Measurements from ENCODE around the gene ALPL.
A peak's percentile ranks its signal among the peaks of the same experiment; 100 is the strongest.
"Not testable (repeated sequence)": the region's sequence is repeated elsewhere in the genome, so short reads cannot be mapped to it uniquely, and the experiment has no call there.

The ALPL gene

DNA sequence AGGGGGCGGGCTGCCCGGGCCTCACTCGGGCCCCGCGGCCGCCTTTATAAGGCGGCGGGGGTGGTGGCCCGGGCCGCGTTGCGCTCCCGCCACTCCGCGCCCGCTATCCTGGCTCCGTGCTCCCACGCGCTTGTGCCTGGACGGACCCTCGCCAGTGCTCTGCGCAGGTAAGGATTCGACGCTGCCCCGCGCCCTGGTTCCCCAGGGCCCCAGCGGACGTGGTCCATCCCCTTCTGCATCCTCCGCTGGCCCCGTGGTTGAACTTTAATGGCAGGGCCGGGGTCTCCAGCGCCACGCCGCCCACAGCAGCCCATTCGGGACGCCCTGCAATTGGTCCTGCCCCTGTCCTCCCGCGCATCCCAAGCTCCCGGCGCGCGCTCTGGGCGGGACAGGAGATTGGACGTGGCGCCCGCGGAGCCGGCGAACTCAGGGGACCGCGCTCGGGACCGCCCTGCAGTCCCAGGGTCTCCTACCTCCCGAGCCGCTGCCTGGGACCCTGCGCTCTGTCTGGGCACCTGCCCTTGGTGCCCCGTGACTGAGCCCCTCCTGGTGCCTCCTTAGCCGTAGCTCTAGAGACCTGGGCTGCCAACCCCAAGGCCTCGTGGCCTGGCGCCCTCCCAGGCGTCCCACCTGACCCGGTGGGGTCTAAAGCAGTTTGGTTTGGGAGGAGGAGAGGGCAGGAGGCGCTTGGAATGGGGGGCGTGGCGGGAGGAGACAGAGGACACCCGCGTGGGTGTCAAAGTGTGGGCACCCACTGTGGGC, at the start of gene ALPL:
Gene ALPL, plus strand, starts transcription at position 73 of the 762 bp plus-strand sequence. CDS start 44,659 bp downstream, outside the sequence.
- DNase-seq (ENCODE audit: low read depth in 2 of 2) = no peak

- DNase-seq (ENCODE audit: low read depth in 2 of 2) = not testable (repeated sequence)
These were observed 44.1 kb upstream of the ALPL start for GRCh38 chr1:21465127-21465526.

GRCh38 chr1:21467946-21468345, 41.3 kb upstream of the ALPL start:
- DNase-seq (ENCODE audit: low read depth in 2 of 2) = not testable (repeated sequence)

GRCh38 chr1:21468599-21468998, 40.6 kb upstream of the ALPL start:
- DNase-seq (ENCODE audit: low read depth in 2 of 2) = peak in 1 of 2 donors; percentile 15

- no peak for DNase-seq (ENCODE audit: low read depth in 2 of 2)
These were observed 39.6 kb upstream of the ALPL start for GRCh38 chr1:21469581-21469980.

DNA sequence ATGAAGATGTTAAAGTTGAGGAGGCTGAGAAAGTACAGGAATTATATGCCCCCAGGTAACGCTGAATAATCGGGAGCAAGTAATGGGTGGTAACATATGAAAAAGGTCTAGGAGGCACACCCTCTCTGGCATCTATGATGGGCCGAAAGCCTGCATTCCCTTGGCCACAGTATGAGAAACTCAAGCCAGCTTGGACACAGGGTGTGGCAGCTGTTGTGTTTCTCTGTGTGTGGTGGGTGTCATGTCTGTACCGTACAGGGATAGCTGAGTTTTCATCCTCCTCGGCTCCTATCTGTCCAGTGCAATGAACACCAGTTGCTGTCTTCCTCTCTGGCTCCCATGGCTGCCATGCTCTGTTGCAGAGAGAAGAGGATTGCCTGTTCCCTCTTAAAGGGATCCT, 36.4 kb upstream of the ALPL start:
- no peak for DNase-seq (ENCODE audit: low read depth in 2 of 2)

DNA sequence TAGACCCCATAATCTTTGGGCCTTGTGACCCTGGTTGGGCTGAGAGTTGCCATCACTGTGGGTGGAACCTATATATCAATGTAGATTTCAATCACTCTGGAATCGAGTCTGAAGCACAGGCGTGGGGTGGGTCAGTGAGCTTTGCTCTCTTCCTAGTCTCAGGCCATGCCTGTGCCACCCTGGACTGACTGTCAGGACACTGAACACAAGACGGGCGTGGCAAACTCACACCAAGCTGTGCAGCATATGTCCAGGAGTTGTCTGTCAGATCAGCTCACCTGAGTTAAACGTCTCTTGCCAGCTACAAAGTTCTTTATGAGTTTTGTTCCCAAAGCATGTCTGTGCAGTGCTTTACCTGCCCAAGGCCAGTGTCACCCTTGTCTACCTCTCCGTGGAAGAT, 30.9 kb upstream of the ALPL start:
- DNase-seq (ENCODE audit: low read depth in 2 of 2) = no peak

- not testable (repeated sequence) for DNase-seq (ENCODE audit: low read depth in 2 of 2)
These were observed 25.3 kb upstream of the ALPL start for GRCh38 chr1:21483881-21484280.

- DNase-seq (ENCODE audit: low read depth in 2 of 2) = no peak
These were observed 20.1 kb upstream of the ALPL start for GRCh38 chr1:21489146-21489545.

- peak in 1 of 2 donors; percentile 19 for DNase-seq (ENCODE audit: low read depth in 2 of 2)
These were observed 18.3 kb upstream of the ALPL start for GRCh38 chr1:21490774-21491487.

DNA sequence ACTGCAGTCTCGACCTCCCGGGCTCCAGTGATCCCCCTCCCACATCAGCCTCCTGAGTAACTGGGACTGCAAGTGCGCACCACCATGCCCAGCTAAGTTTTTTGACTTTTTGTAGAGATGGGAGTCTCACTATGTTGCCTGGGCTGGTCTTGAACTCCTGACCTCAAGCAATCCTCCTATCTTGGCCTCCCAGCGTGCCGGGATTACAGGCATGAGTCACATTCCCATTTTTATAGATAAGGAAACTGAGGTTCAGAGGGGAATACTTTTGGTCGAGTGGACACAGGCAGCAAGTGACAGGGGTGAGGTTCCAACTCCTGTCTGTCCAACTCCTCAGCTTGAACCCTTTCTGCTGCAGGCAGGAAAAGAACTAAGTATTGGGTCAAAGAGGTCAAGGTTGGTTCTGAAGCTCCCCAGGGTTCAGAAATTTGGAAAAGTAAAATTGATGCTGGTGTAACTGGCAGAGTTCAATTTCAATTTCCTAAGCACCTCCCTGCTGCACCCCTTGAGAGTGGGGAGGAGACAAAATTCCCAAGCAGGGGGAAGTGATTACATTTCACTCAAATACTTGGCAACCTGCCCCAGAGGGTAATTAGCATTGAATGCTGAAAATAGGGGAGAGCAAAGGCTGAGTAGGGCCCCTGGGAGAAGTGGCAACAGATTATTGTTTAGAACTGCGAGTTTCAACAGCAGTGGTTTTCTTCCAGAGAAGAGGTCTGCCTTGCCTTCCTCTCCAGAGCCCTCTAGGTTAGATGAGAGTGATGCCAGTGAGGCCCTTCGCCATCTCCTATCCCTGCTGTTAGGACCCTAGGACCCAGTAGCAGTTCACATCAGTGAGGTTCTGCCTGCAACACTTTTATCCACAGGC, 17.5 kb upstream of the ALPL start:
- DNase-seq (ENCODE audit: low read depth in 2 of 2) = no peak

GRCh38 chr1:21492356-21492625, 16.9 kb upstream of the ALPL start:
- DNase-seq (ENCODE audit: low read depth in 2 of 2) = no peak

GRCh38 chr1:21494196-21494595, 15.0 kb upstream of the ALPL start:
- no peak for DNase-seq (ENCODE audit: low read depth in 2 of 2)

GRCh38 chr1:21495225-21495820, 13.9 kb upstream of the ALPL start:
- no peak for DNase-seq (ENCODE audit: low read depth in 2 of 2)

DNA sequence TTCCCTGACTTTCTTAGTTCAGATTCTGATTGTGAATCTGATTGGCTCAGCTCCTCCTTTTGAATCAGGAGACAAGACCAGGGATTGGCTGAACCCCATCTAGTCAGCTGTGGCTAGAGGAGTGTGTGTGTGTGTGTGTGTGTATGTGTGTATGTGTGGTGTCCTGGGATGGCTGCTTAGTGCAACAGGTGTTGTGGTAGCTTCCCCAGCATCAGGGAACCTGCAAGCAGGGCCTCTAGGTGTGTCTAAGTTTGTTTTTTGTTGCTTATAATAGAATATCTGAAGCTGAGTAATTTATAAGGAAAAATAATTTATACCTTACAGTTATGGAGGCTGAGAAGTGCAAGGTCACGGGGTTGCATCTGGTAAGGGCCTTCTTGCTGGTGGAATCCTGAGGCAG, 13.2 kb upstream of the ALPL start:
- DNase-seq (ENCODE audit: low read depth in 2 of 2) = no peak

DNA sequence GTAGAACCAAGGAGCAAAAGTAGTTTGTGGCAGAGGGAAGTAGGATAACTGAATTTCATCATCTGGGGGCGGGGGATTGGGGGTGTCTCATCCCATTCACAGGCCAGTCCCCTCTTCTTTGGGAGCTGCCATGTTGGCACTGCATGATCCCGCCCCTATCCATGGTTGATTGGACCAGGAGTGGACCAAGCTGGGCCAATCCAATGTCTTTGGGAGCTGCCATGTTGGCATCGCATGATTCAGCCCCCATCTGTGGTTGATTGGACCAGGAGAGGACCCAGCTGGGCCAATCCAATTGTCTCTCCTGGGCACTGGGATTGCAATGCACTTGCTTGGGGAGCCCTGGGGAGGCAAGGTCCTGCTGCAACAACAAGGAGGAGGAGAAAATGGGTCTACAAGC, 12.3 kb upstream of the ALPL start:
- DNase-seq (ENCODE audit: low read depth in 2 of 2) = no peak

DNA sequence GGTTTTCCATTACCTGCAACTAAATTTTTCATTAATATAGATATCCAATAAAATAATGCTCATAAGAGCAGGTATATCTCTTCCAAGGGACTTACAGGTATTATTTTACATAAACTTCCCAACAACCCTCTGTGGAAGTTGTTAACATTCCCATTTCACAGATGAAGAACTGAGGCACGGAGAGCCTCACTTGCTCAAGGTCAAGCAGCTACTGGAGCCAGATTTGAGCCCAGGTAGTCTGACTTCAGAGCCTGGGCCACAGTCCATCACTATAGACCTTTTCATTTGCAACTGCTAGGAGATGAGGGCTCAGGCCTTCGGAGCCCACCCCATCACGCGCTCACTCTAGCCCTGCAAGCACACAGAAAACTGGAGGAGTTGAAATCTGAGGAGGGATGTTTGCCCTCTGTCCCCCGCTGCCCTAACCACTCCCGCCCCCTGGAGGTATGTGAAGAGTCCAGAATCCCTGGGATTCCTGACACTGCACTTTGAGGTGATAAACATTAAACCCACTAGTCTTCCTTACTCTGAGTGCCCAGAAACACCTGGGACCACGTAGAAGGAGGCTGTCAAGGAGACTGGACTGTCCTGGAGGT, 11.7 kb upstream of the ALPL start:
- no peak for DNase-seq (ENCODE audit: low read depth in 2 of 2)

DNA sequence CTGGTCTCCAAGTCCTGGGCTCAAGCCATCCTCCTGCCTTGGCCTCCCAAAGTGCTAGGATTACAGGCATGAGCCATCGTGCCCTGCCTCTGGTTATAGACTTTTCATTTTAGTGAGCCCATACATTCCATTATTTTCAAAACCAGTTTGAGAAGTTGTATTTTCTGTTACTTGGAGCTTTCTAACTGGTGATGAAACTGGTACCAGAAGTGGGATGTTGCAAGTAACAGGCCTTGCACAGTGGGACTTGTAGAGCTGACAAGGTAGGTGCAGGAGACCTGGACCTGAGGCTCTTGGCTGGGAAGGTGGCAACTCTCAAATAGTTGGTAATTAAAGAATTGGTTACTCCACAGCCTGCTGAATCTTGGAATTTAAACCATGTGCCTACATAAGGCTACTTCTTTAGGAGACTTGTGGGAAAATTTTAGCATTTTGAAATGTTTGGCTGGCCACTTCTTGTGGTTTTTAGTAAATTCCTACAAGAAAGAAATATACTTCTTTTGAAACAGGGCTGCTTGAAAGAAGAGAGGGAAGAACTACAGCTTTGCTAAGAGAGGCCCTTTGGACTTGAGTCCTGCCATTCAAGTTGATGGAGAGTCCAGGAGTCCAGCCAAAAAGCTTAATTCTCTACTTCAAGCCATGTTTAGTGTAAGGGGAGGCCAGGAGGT, 9.8 kb upstream of the ALPL start:
- no peak for DNase-seq (ENCODE audit: low read depth in 2 of 2)

GRCh38 chr1:21503706-21504377, 5.4 kb upstream of the ALPL start:
- DNase-seq (ENCODE audit: low read depth in 2 of 2) = no peak

- no peak for DNase-seq (ENCODE audit: low read depth in 2 of 2)
These were observed 2.4 kb upstream of the ALPL start for GRCh38 chr1:21506804-21507203.
